Upper lobe of left lung (tissue), 6 donors: Measurements from ENCODE around the gene ANKRD11. TPM values are rescaled to one million over a fixed set of nuclear protein-coding genes. Genes with fewer than 3 reads are reported as not detected.

Experiments used
- ATAC-seq, 2 donors: fragments of 200-7000 bp; cut with Tn5 transposase; one replicate each; pipeline ENCODE4 v1.9.1; 2022; ENCODE audit warnings: mild to moderate bottlenecking in 2 of 2, moderate library complexity in 2 of 2; ENCODE audit not compliant: low FRiP score in 2 of 2
- DNase-seq, 2 donors: peaks; one replicate each; pipeline ENCODE4 v3.0.0-alpha.2; 2019 to 2020
- H3K27ac ChIP-seq, 4 donors: fragments of 200-600 bp; sonication (generic); one replicate each; pipeline ENCODE4 v1.5.1; 2016 to 2019
- H3K27me3 ChIP-seq, 4 donors: fragments of 200-600 bp; sonication (generic); one replicate each; pipeline ENCODE4 v1.5.1; 2017 to 2019
- H3K36me3 ChIP-seq, 4 donors: fragments of 200-600 bp; sonication (generic); one replicate each; pipeline ENCODE4 v1.5.1; 2016 to 2019
- H3K4me1 ChIP-seq, 4 donors: fragments of 200-600 bp; sonication (generic); one replicate each; pipeline ENCODE4 v1.5.1; 2018 to 2019
- H3K4me3 ChIP-seq, 4 donors: fragments of 200-600 bp; sonication (generic); one replicate each; pipeline ENCODE4 v1.5.1; 2017 to 2019; ENCODE audit warnings: mild to moderate bottlenecking in 2 of 4, moderate library complexity in 1 of 4
- H3K9me3 ChIP-seq, 4 donors: fragments of 200-600 bp; sonication (generic); one replicate each; pipeline ENCODE4 v1.5.1; 2018 to 2019
- CTCF ChIP-seq, 6 experiments: fragments of 450-650 bp in 4 of 6; fragments of 200-600 bp in 2 of 6; sonication (generic) in 2 of 6; IDR thresholded peaks; one replicate each; pipeline ENCODE4 v1.5.1; 2016 to 2019; ENCODE audit warnings: antibody characterized with exemption in 6 of 6
- EP300 ChIP-seq, 4 donors: sonication (generic); formaldehyde crosslinking; IDR thresholded peaks; one replicate each; pipeline ENCODE4 v1.5.1; 2017; ENCODE audit warnings: antibody characterized with exemption in 4 of 4, control low read depth in 2 of 4
- POLR2A ChIP-seq, 4 donors: fragments of 450-650 bp; IDR thresholded peaks; one replicate each; pipeline ENCODE4 v1.5.1; 2016 to 2017; ENCODE audit warnings: antibody characterized with exemption in 4 of 4, mild to moderate bottlenecking in 2 of 4
- POLR2AphosphoS5 ChIP-seq, 2 donors: sonication (generic); formaldehyde crosslinking; IDR thresholded peaks; one replicate each; pipeline ENCODE4 v1.5.1; 2017; ENCODE audit warnings: antibody characterized with exemption in 2 of 2
- WGBS, 2 donors: methylation state at CpG; one replicate each; pipeline ENCODE4 v1.1.5; 2017 to 2018; 5-methylcytosine and 5-hydroxymethylcytosine counted together
- total RNA-seq, 6 donors: library from RNA; depleted of rRNA in 4 of 6; stranded (reverse); fragments of >200 nt in 4 of 6; gene quantifications; one replicate each; pipeline versions ENCODE4 v1.1.0 to v1.2.1, GENCODE V29; 2016 to 2021
- donor health status: DM: no; HTN: no; CAD: no; lungs with moderate emphysema.
- donor health status: DM: no; HTN: yes; CAD: no; lungs with severe emphysema.

The ANKRD11 gene
- total RNA-seq, 6 donors from 2014 or later = 92.4 to 313 (median 134) TPM

- no peak overlapping the region for H3K27ac ChIP-seq
- 93 to 98% methylated on average over 14 to 28 of the region's 30 CpGs for WGBS, 2 donors
- no peaks in the 10 kb centered on the region for H3K27me3 ChIP-seq
- H3K4me3 ChIP-seq = no peak overlapping the region
- no peaks in the 10 kb centered on the region for H3K9me3 ChIP-seq
- ATAC-seq = no peak
- DNase-seq = no peak
- no peak for TF ChIP-seq EP300 (IDR thresholded peaks at IDR 0.05)
- TF ChIP-seq POLR2AphosphoS5 (IDR thresholded peaks at IDR 0.05) = no peak
- TF ChIP-seq POLR2A (IDR thresholded peaks at IDR 0.05) = no peak
- no peak for TF ChIP-seq CTCF (IDR thresholded peaks at IDR 0.05)
- H3K4me1 ChIP-seq = no peaks in the 10 kb centered on the region
- peaks cover 24 to 96% (median 82%) of the 10 kb centered on the region in 4 donors for H3K36me3 ChIP-seq
Observed at GRCh38 chr16:89274561-89275283, 215.6 kb downstream of the ANKRD11 start.

GRCh38 chr16:89273741-89274472, 216.5 kb downstream of the ANKRD11 start:
- ATAC-seq = no peak
- H3K36me3 ChIP-seq = peaks cover 24 to 99% (median 87%) of the 10 kb centered on the region in 4 donors
- TF ChIP-seq POLR2AphosphoS5 (IDR thresholded peaks at IDR 0.05) (no peak), CTCF (IDR thresholded peaks at IDR 0.05) (no peak), EP300 (IDR thresholded peaks at IDR 0.05) (no peak), POLR2A (IDR thresholded peaks at IDR 0.05) (no peak)
- DNase-seq = no peak
- H3K4me3 ChIP-seq = no peak overlapping the region
- H3K4me1 ChIP-seq = no peaks in the 10 kb centered on the region
- H3K27ac ChIP-seq = no peak overlapping the region
- H3K9me3 ChIP-seq = no peaks in the 10 kb centered on the region
- 93 to 99% methylated on average over 10 to 19 of the region's 19 CpGs for WGBS, 2 donors
- H3K27me3 ChIP-seq = no peaks in the 10 kb centered on the region

GRCh38 chr16:89272631-89273030, 217.7 kb downstream of the ANKRD11 start:
- Histone ChIP-seq H3K27me3 (no peaks in the 10 kb centered on the region), H3K27ac (no peak overlapping the region), H3K4me3 (no peak overlapping the region), H3K36me3 (peaks cover 24 to 91% (median 79%) of the 10 kb centered on the region in 4 donors), H3K4me1 (no peaks in the 10 kb centered on the region), H3K9me3 (no peaks in the 10 kb centered on the region)
- TF ChIP-seq CTCF (IDR thresholded peaks at IDR 0.05) (no peak), POLR2A (IDR thresholded peaks at IDR 0.05) (no peak)
- WGBS, 2 donors = 95 to 97% methylated on average over 6 of the region's 6 CpGs
- DNase-seq (no peak), ATAC-seq (no peak)

- Histone ChIP-seq H3K27me3 (no peaks in the 10 kb centered on the region), H3K36me3 (peaks cover 28 to 90% (median 82%) of the 10 kb centered on the region in 4 donors), H3K27ac (no peak overlapping the region), H3K4me3 (no peak overlapping the region), H3K4me1 (no peaks in the 10 kb centered on the region), H3K9me3 (no peaks in the 10 kb centered on the region)
- DNase-seq (no peak), ATAC-seq (no peak)
- 97% methylated on average over 26 to 31 of the region's 32 CpGs for WGBS, 2 donors
- TF ChIP-seq CTCF (IDR thresholded peaks at IDR 0.05) = no peak
- TF ChIP-seq EP300 (IDR thresholded peaks at IDR 0.05) = no peak
- no peak for TF ChIP-seq POLR2A (IDR thresholded peaks at IDR 0.05)
- no peak for TF ChIP-seq POLR2AphosphoS5 (IDR thresholded peaks at IDR 0.05)
Observed at GRCh38 chr16:89270666-89271345, 219.6 kb downstream of the ANKRD11 start.
